ENCODE results near the gene BMP2.

BMP2 gene

DNA sequence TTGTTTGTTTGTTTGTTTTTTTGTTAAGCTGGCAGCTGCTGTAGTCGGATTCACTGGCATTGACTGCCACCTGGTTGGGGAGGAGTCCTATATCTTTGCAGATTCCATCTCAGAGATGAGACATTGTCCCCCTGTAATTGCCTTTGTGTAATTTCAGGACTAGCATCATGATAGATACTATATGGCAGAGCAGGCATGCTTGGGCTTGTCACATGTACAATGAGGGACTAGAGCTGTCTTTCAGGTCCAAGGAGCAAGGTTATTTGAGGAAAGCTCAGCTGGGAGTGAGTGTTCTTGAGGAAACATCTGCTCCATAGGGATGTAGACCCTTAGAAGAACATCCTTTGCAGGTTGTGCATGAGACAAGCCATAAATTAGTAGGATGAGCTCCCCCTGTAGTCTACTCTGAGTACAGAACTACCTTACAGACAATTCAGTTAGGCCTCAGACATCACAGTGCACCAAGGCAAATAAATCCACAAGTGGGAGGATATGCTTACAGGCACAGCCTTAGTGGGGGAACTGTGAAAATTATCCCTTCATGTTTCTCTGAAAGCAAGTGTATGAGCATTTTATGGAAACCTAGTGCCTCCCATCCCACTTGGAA, 62.1 kb downstream of the BMP2 start:
- TF ChIP-seq, protein P1, sequence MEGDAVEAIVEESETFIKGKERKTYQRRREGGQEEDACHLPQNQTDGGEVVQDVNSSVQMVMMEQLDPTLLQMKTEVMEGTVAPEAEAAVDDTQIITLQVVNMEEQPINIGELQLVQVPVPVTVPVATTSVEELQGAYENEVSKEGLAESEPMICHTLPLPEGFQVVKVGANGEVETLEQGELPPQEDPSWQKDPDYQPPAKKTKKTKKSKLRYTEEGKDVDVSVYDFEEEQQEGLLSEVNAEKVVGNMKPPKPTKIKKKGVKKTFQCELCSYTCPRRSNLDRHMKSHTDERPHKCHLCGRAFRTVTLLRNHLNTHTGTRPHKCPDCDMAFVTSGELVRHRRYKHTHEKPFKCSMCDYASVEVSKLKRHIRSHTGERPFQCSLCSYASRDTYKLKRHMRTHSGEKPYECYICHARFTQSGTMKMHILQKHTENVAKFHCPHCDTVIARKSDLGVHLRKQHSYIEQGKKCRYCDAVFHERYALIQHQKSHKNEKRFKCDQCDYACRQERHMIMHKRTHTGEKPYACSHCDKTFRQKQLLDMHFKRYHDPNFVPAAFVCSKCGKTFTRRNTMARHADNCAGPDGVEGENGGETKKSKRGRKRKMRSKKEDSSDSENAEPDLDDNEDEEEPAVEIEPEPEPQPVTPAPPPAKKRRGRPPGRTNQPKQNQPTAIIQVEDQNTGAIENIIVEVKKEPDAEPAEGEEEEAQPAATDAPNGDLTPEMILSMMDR (IDR thresholded peaks at IDR 0.05), result no peak
- TF ChIP-seq ZFX (IDR thresholded peaks at IDR 0.05; ENCODE audit: borderline replicate concordance), result no peak

More for the DNA sequence above, 62.1 kb downstream of the BMP2 start:
- no peak overlapping the region for H3K27ac ChIP-seq
